NCI-H2107 (cell line): ENCODE measurements around the gene MKLN1.

Experiments
- DNase-seq: peaks from one replicate; lab custom pipeline; 2025; lab: John Stamatoyannopoulos, UW

Gene MKLN1

DNA sequence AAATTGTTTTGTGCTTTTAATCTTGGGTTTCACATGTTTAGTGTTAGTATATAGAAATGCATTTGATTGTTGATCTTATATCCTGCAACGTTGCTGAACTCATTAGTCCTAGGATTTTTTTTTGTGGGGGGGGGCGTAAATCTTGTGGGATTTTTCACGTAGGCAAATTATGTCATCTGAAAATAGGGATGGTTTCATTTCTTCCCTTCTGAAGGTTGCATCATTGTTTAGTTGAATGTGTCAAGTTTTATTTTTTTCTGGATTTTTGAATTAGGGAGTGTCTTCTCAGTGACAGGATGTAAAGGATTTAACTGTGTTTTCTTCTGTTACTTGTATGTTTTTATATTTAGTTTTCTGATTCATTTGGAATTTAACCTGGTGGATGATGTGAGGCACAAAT, 26.7 kb downstream of the MKLN1 start:
- no peak for DNase-seq

DNA sequence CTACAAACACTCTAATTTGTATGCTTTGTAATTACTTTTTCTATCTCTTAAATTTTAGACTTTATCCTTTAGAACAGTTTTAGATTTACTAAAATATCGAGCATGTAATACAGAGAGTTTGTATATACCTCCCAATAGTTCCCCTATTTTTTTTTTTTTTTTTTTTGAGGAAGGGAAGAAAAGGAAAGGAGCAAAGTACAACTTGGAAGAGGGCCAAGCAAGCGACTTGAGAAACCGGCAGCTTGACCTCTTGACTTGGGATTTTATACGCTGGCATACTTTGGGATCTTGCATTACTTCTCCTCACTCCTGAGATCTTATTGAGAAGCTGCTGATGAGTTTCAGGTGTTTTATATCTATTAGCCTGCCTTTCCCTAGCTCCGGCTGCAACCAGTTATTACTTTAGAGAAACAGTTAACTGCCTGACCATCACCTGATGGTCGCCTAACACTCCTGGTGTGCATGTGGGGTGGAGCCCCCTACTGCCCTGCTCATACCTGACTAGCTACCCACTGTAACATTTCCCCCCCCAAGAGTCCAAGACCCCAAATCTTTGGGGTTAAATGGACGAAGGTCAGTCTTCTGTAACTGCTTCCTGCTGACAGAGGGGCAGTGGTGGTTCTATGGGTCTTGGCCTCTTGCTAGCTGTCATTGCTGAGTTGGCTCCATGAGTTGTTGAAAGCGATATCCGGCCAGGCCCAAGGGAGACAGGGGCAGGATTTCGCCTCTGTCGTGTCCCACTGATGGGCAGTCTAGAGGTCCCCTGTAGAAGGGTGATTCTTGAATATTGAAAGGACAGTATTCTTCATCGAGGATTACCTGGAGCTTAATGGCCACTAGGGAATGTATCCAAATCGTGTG, 28.5 kb downstream of the MKLN1 start:
- no peak for DNase-seq

DNA sequence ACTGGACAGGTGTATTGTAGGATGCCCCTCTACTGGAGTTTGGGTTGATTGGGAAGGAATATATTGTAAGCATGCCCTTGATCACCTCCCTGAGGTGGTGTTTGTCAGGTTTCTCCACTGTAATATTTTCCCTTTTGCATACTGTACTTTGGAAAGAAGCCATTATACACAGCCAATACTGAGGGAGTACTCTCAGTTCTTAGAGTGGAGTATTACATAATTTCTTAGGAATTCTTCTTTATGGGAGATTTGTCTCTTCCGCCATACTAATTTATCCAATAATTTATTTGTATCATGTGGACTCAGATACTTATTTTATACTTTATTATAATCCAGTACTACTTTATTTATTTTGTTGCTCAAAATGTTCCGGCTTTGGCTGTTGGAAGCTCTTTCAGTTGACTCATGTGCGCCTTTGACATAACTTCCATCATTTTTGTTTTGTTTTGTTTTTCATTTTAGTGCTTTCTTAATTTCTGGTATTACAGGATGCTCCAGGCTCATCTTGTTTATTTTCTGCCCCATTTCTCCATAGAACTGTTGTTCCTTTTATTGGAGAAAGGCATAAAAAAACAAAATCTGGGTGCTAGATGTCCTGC, 29.7 kb downstream of the MKLN1 start:
- DNase-seq, result no peak

DNA sequence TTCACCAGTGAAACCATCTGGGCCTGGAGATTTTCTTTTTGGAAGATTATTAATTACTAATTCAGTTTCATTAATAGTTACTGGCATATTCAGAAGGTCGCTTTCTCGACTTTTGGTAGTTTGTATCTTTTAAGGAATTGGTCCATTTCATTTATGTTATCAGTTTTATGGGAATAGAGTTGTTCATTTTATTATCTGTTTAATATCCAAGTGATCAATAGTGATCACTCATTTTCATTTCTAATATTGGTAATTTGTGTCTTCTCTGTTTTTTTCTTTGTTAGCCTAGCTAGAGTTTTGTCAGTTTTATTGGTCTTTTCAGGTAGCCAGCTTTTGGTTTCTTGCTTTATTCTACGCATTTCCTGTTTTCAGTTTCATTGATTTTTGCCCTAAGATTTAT, 31.0 kb downstream of the MKLN1 start:
- no peak for DNase-seq

DNA sequence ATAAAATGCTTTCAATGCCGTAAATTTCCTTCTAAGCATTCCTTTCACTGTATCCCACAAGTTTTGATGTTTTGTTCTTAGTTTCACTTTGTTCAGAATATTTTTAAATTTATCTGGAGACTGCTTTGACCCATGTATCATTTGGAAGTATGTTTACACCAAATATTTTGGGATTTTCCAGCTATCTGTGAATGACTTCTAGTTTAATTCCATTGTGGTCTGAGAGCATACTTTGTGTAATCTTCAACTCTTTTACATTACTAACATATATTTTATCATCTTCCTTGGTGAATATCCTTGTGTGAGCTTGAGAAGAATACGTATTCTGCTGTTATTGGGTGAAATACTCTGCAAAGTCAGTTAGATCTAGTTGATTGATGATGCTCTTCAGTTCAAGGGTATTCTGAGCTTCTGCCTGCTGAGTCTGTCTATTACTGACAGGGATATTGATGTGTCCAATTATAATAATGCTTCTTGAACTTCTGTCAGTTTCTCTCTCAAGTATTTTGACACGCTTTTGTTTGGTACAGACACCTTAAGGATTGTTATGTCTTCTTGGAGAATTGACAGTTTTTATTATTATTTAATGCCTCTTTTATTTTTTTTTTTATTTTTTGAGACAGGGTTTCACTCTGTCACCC, 31.6 kb downstream of the MKLN1 start:
- DNase-seq, result no peak

DNA sequence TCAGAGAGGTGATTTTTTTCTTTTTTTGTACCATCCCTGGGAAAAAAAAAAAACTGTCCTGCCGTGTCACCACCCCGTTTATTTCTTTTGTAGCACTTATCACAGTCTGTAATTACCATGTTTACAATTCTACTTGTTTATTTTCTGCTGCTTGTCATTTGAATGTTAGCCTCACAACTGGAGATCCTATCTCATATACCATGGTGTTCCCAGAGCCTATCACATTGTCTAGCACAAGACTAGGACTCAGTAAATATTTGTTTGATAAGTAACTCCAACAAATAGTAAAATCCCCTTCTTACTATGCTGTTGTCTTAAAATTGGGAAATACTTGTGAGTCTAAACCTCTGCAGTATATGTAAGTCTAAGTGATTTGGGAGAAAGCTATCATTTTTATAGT, 36.0 kb downstream of the MKLN1 start:
- DNase-seq, result no peak

DNA sequence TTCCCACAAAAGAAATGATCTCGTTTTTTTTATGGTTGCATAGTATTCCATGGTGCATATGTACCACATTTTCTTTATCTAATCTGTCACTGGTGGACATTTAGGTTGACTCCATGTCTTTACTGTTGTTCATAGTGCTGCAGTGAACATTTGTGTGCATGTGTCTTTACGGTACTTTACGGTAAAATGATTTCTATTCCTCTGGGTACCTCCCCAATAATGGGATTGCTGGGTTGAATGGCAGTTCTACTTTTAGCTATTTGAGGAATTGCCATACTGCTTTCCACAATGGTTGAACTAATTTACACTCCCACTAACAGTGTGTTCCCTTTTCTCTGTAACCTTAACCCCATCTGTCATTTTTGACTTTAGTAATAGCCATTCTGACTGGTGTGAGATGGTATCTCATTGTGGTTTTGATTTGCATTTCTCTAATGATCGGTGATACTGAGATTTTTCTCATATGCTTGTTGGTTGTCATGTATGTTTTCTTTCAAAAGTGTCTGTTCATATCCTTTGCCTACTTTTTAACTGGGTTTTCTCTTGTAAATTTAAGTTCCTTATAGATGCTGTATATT, 37.2 kb downstream of the MKLN1 start:
- no peak for DNase-seq

DNA sequence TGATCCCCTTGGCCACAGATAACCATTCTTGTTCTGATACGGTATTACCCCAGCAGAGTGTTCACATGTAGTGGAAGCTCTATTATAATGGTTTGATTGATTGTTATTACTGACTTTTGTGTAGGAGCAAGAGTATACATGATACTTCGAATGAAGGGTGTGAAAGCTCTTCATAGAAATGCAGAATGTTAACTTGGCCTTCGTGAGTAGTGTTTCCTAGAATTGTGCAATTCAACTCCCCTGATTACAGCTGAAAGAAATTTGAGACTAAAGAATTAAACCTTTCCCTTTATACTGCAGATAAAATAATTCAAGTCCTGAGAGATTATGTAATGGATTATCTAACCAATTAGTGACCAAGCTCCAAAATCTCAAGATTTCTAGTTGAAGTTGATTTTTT, 38.2 kb downstream of the MKLN1 start:
- DNase-seq, result no peak

DNA sequence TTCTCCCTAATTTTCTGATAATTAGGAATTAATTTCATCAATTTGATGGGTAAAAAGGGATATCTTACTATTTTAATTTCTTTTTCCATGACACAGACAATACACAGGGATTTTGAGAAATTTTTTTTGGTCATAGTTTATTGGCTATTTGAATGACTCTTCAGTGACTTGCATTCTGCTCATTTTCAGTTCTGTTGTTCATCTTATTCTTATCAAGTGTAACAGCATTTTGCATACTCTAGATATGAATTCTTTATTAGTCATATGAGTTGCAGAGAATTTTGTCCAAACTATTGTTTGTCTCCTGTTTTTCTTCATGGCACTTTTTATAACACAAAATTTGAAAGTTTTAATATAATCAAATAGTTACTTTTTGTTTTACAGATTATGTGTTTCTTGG, 41.7 kb downstream of the MKLN1 start:
- DNase-seq, result no peak

DNA sequence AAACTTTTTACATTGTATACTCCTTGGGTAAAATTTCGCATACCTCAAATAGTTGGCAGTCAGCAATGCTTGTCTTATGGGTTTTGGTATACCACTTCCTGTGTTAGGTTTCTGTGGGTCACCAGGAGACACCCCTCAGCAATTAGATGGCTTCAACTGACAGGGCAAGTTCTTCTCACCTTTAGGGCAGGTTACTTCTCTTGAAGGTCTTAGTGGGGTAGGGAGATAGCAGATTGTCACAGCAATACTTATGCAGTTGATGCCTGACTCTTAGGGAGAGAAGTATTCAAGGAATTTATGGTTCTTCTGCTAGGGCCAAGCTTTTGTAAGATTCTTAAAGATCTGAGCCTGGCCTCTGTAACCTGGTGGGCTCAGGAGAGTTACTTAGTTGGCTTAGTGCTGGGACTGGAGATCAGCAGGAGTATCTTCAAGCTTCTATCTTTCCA, 42.9 kb downstream of the MKLN1 start:
- no peak for DNase-seq

DNA sequence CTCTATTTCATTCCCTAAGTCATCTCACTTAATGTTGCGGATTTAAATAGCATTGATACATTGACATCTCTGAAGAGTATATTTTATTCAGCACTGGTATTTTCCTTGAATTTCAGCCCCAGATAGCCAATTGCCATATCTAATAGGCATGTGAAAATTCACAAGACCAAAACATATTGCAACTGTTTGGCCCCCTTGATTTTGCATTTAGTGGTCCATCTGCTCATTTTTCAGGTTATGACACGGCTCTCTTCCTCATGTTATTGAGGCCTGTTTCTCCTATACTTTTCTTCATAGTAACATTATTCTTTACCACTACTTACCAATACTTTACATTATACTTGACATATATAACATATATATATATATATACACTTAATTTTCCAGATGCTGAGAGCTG, 43.7 kb downstream of the MKLN1 start:
- no peak for DNase-seq

DNA sequence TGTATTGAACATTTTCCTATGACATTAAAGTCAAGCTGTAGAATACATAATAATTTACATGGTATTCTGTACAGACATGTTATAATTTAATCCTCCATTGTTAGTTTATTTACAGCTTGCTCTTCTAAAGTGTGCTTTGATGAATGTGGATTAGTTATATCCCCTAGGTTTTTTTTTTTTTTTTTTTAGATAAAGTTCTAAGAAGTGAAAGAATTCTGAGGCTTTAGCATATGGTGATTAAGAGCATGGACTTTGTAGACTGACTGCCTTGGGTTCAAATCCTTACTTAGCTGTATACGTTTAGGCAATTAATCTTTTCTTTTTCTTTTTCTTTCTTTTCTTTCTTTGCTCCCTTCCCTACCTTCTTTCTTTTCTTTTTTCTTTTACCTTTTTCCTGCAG, 44.9 kb downstream of the MKLN1 start:
- DNase-seq, result no peak

DNA sequence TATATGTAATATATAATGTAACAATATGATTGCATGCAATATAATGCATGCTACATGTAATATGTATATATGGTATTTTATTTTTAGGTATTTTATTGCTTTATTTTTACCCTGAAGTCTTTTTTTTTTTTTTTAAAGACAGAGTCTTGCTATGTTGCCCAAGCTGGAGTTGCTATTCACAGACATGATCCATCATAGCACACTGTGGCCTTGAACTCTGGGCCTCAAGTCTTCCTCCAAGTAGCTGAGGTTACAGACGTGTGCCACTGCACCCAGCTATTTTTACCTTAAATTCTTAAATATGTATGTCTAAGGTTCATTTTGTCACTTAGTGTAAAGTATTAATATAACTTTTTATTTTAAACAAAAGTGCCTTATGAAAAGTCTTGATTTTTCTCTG, 47.1 kb downstream of the MKLN1 start:
- no peak for DNase-seq

DNA sequence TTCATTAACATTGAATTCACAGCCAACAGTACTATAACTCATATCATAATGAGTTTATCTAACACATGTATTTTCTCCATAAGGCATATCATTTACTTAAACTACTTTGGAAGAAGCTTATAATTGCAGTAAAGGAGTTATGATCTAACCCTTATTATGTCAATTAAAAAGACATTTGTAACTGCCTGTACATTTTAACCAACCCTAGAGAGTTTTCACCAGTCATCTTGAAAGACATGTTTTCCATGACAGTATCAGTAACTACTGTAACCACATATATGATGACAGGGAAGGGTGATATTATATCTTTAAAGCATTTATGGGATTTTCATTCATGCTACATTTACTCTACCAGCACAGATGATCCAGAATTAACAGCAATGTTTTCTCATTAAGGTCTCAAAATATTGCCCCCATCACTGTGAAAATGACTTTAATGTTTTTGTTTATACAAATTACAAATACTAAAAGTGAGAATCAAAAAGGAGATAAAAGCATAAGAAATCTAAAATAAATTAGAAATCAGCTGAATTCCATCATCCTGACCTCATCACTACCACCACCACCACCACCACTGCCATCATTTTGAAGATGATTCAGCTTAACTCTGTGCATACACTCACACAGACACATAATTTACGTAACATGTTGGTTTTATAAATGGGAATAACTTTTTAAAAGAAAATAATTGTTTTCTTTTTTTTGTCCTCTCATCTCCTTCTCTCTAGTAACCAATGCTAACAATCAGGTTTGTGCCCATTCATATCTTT, 53.6 kb downstream of the MKLN1 start:
- DNase-seq, result no peak

DNA sequence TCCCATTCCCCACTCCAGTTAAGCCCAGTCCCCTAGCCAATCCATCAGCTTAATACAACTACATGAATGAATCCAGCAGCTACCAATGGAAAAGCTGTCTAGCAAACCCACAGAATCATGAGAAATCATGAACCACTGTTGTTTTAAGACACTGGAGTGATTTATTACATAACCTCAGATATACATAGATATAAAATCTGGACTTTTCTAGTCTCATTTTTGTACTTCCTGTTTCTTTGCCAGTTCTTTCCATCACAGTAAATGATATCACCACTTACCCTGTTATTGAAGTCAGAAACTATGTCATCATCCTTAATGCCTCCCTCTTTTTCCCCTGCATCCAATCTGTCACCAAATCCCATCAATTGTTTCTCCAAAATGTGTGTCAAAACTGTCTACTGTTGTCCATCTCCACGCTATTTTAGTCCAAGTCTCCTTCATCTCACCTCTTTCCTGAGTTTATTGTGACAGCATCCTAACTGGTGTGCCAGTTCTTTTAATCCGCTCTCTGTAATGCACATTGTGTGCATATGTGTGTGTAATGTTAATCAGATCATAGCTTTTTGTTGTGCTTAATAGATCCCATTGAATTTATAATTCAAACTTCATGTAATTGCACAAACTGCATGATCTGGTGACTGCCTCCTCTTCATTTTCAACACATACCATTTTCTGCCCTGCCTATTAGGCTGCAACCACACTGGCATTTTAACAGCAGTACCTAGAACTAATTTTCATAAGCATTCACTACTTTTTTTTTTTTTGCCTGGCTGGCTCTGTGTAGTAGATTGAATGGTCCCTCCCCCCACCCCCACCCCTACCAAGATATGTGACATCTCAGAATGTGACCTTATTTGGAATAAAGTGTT, 56.0 kb downstream of the MKLN1 start:
- no peak for DNase-seq

DNA sequence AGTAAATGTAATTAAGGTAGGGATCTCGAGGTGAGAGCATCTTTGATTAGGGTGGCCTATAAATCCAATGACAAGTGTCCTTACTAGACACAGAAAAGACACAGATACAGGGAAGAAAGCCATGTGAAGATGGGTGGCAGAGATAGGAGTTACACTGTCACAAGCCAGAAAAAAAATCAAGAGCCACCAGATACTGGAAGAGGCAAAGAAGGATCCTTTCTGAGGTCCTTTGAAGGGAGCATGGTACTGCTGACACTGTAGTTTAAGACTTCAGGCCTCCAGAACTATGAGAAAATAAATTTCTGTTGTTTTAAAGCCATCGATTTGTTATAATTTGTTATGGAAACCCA, 56.6 kb downstream of the MKLN1 start:
- DNase-seq, result no peak

DNA sequence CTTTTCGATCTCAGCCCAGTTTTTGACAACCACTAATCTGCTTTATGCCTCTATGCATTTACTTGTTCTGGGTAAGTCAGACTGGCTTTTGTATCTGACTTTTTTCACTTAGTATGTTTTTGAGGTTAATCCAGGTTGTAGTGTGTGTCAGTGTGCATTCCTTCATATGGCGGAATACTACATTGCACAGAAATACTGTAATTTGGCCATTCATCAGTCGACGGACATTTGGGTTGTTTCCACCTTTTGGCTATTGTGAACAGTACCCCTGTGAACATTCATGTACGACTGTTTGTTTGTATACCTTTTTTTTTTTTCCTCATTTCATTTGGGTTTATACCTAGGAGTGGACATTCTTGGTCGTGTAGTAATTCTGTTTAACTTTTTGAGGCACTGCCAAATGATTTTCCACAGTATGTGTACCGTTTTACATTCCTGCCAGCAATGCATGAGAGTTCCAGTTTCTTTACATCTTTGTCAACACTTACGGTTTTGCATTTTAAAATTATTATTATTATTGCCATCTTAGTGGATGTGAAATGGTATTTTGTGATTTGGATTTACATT, 57.4 kb downstream of the MKLN1 start:
- no peak for DNase-seq

DNA sequence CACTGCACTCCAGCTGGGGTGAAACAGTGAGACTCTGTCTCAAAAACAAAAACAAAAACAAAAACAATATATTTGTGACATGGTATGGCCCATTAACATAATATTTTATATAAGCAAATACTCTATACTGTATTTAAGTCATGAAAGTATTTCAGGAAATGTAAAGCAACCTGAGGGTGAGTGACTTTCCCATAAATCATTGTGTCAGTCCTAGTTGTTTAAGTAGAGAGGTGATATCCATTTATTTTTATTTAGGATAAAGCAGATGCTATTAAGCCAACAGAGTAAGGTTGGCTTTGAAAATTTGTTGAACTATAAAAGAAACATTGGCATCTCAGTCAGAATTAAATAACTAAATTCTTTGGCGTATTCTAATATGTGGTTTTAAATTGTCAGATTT, 60.5 kb downstream of the MKLN1 start:
- no peak for DNase-seq

DNA sequence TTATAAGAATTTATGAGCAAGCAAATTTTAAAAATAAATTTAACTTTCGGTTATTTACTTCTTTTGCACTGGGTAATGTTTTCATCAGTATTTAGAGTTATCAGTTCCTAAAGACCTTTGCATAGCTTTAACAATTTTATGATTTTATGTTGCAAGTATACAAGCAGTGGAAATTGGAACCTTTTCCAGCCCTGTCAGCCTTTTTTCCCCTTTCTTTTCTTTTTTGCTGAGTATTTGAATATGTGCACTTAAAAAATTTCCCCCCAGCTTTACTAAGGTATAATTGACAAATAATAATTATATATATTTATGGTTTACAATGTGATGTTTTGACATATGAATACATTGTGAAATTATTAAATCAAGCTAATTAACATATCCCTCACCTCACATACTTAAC, 62.6 kb downstream of the MKLN1 start:
- DNase-seq, result no peak

DNA sequence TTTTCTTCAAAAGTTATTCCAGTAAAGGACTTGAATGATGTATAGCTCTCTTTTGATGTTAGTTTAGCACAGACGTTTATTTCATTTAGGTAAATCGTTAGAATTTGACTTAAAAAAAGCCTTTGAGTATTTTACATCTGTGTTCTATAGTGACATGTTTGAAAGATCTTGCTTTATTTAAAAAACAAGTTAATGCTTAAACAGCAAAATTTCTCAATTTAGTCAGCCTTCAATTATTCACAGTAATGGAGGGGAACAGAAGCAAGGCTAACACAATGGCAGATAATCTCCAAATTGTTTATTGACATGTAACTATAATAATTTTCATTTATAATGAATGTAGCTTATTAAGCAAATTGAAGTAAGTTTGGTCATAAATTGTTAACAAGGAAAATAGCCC, 63.5 kb downstream of the MKLN1 start:
- DNase-seq, result no peak

DNA sequence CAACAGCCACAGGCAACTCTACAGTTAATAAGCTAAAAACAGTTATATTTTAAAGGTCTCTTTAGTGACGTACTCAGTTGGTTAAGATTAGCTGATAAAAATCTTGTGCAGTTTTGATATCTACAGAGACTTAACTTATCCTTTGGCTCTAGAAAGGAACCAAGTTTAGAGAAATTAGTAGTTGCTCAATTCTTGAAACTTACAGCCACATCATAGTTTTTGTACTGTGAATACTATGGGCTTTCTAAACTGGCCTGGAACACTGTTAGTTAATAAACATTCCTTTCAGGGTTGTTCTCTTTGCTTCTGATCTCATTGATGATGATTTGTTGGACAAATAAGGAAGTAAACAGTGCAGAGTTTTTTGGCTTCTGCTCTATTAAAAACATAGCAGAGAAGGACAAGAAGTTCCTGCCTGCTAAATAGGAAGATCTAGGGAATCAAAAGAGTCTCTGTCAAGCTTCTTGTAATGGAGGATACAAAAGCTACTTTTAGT, 73.1 kb downstream of the MKLN1 start:
- DNase-seq, result no peak
